HepG2 (cell line): ENCODE measurements around the gene SYVN1. TPM values are rescaled to one million over a fixed set of nuclear protein-coding genes. Genes with fewer than 3 reads are reported as not detected.

Source experiments
- MAF1 ChIP-seq: sonication (generic); formaldehyde crosslinking; IDR thresholded peaks from 2 replicates; pipeline ENCODE4 v1.5.0; 2020; ENCODE audit warnings: missing genetic modification reagents, borderline replicate concordance
- TAF15 ChIP-seq: fragments of 200-400 bp; formaldehyde crosslinking; IDR thresholded peaks from one replicate; pipeline ENCODE4 v1.6.1; 2018; ENCODE audit warnings: mild to moderate bottlenecking, low read depth, low read length; ENCODE audit not compliant: poor library complexity, severe bottlenecking
- TFDP2 ChIP-seq: sonication (generic); formaldehyde crosslinking; IDR thresholded peaks from 2 replicates; pipeline ENCODE4 v1.4.0; 2020; ENCODE audit warnings: missing genetic modification reagents
- TRIM24 ChIP-seq: sonication (generic); formaldehyde crosslinking; IDR thresholded peaks from 2 replicates; pipeline ENCODE4 v1.8.0; 2022; ENCODE audit warnings: mild to moderate bottlenecking, missing genetic modification reagents
- U2AF1 ChIP-seq: fragments of 200-400 bp; formaldehyde crosslinking; optimal IDR thresholded peaks from 2 replicates; pipeline ENCODE3; 2017; ENCODE audit warnings: mild to moderate bottlenecking, low read depth, low read length
- XBP1 ChIP-seq: sonication (generic); formaldehyde crosslinking; IDR thresholded peaks from 2 replicates; pipeline ENCODE4 v1.5.0; 2020; ENCODE audit warnings: missing genetic modification reagents
- ZFAT ChIP-seq: sonication (generic); formaldehyde crosslinking; conservative IDR thresholded peaks from 2 replicates; pipeline ENCODE4 v1.8.1; 2023; ENCODE audit warnings: missing genetic modification reagents, inconsistent platforms
- ZNF18 ChIP-seq: sonication (generic); formaldehyde crosslinking; IDR thresholded peaks from 2 replicates; pipeline ENCODE4 v1.8.0; 2022; ENCODE audit warnings: mild to moderate bottlenecking, missing genetic modification reagents; ENCODE audit not compliant: insufficient replicate concordance
- ZNF232 ChIP-seq: sonication (generic); formaldehyde crosslinking; IDR thresholded peaks from 2 replicates; pipeline ENCODE4 v1.4.0; 2020; ENCODE audit warnings: missing genetic modification reagents, borderline replicate concordance
- ZNF446 ChIP-seq: sonication (generic); formaldehyde crosslinking; IDR thresholded peaks from 2 replicates; pipeline ENCODE4 v1.5.0; 2020; ENCODE audit warnings: mild to moderate bottlenecking, missing genetic modification reagents
- polyA plus RNA-seq, 8 experiments: library from polyadenylated mRNA; depleted of rRNA in 3 of 8; stranded (reverse) in 7 of 8; unstranded in 1 of 8; fragments of >200 nt; fragmentation: Illumina TruSeq in 4 of 8; extraction: Trizol in 4 of 8; gene quantifications; 2 replicates each; pipeline versions ENCODE4 v1.2.1 to v1.2.3, GENCODE V29; 2011 to 2016; ENCODE audit warnings: low read depth in 4 of 8, missing spikeins in 1 of 8, mixed read lengths in 1 of 8; ENCODE audit not compliant: insufficient read depth in 1 of 8
- total RNA-seq, 5 experiments: library from RNA; depleted of rRNA; stranded (reverse); fragments of >200 nt; fragmentation: Illumina TruSeq; extraction: Trizol; gene quantifications; 2 replicates each; pipeline ENCODE4 v1.2.3, GENCODE V29; 2016; ENCODE audit warnings: low read depth in 1 of 5
- TF ChIP-seq, protein P1 (sequence below): IDR thresholded peaks from 2 replicates; pipeline ENCODE4 v1.6.1; 2016; ENCODE audit warnings: low read depth, control low read depth
- TF ChIP-seq, protein P2 (sequence below): sonication (generic); formaldehyde crosslinking; IDR thresholded peaks from 2 replicates; pipeline ENCODE4 v1.4.0; 2020; ENCODE audit warnings: missing genetic modification reagents
- TF ChIP-seq, protein P3 (sequence below): sonication (generic); formaldehyde crosslinking; IDR thresholded peaks from 2 replicates; pipeline ENCODE4 v1.4.0; 2020; ENCODE audit warnings: missing genetic modification reagents, borderline replicate concordance

SYVN1 gene
- total and polyA plus RNA-seq, 2 of the 13 experiments (the other 11 are each of a cell fraction or from before 2014, with no cell fraction given): 10.3 to 22.5 TPM

DNA sequence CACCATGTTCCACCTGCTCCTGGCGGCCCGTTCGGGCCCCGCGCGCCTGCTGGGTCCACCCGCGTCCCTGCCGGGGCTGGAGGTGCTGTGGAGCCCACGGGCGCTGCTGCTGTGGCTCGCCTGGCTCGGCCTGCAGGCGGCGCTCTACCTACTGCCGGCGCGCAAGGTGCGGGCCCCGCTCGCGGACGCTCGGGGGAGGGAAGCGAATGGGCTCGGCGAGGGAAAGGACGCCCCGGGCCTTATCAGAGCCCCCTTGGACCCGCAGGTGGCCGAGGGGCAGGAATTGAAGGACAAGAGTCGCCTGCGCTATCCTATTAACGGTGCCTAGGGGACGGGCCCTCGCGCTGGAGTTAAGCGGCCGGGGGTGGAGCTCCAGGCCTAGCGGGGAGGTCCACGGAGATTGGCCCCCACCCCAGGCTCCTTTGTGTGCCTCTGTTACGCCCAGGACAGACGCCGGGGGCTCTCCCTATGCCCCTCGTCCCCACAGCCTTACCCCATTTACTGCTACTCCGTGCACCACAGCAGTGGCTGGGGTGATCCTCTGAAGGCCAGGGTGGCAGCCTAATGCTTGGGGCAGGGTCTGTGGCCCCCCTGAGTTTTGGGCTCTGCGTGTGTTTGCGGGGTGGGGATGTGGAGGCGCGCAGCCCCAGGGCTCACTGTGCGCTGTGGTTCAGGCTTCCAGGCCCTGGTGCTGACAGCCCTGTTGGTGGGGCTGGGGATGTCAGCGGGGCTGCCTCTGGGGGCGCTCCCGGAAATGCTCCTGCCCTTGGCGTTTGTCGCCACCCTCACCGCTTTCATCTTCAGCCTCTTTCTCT, 21.6 kb downstream of the SYVN1 start (continued):
- TF ChIP-seq, protein P1, sequence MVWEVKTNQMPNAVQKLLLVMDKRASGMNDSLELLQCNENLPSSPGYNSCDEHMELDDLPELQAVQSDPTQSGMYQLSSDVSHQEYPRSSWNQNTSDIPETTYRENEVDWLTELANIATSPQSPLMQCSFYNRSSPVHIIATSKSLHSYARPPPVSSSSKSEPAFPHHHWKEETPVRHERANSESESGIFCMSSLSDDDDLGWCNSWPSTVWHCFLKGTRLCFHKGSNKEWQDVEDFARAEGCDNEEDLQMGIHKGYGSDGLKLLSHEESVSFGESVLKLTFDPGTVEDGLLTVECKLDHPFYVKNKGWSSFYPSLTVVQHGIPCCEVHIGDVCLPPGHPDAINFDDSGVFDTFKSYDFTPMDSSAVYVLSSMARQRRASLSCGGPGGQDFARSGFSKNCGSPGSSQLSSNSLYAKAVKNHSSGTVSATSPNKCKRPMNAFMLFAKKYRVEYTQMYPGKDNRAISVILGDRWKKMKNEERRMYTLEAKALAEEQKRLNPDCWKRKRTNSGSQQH: 0 out of 2 replicates have a peak, but pooled peaks have one; percentile 13
- no peak for TF ChIP-seq TAF15
- TF ChIP-seq XBP1 (CRISPR knock-in tag): no peak
- no peak for TF ChIP-seq ZFAT (CRISPR knock-in tag)
- no peak; the same call in 1 of the 2 replicates for TF ChIP-seq ZNF446
- TF ChIP-seq TRIM24 (CRISPR knock-in tag): no peak
- TF ChIP-seq, protein P2, sequence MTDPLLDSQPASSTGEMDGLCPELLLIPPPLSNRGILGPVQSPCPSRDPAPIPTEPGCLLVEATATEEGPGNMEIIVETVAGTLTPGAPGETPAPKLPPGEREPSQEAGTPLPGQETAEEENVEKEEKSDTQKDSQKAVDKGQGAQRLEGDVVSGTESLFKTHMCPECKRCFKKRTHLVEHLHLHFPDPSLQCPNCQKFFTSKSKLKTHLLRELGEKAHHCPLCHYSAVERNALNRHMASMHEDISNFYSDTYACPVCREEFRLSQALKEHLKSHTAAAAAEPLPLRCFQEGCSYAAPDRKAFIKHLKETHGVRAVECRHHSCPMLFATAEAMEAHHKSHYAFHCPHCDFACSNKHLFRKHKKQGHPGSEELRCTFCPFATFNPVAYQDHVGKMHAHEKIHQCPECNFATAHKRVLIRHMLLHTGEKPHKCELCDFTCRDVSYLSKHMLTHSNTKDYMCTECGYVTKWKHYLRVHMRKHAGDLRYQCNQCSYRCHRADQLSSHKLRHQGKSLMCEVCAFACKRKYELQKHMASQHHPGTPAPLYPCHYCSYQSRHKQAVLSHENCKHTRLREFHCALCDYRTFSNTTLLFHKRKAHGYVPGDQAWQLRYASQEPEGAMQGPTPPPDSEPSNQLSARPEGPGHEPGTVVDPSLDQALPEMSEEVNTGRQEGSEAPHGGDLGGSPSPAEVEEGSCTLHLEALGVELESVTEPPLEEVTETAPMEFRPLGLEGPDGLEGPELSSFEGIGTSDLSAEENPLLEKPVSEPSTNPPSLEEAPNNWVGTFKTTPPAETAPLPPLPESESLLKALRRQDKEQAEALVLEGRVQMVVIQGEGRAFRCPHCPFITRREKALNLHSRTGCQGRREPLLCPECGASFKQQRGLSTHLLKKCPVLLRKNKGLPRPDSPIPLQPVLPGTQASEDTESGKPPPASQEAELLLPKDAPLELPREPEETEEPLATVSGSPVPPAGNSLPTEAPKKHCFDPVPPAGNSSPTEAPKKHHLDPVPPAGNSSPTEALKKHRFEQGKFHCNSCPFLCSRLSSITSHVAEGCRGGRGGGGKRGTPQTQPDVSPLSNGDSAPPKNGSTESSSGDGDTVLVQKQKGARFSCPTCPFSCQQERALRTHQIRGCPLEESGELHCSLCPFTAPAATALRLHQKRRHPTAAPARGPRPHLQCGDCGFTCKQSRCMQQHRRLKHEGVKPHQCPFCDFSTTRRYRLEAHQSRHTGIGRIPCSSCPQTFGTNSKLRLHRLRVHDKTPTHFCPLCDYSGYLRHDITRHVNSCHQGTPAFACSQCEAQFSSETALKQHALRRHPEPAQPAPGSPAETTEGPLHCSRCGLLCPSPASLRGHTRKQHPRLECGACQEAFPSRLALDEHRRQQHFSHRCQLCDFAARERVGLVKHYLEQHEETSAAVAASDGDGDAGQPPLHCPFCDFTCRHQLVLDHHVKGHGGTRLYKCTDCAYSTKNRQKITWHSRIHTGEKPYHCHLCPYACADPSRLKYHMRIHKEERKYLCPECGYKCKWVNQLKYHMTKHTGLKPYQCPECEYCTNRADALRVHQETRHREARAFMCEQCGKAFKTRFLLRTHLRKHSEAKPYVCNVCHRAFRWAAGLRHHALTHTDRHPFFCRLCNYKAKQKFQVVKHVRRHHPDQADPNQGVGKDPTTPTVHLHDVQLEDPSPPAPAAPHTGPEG (CRISPR knock-in tag): no peak
- TF ChIP-seq TFDP2 (CRISPR knock-in tag): peak; percentile 57; the same call in 1 of the 2 replicates
- TF ChIP-seq, protein P3, sequence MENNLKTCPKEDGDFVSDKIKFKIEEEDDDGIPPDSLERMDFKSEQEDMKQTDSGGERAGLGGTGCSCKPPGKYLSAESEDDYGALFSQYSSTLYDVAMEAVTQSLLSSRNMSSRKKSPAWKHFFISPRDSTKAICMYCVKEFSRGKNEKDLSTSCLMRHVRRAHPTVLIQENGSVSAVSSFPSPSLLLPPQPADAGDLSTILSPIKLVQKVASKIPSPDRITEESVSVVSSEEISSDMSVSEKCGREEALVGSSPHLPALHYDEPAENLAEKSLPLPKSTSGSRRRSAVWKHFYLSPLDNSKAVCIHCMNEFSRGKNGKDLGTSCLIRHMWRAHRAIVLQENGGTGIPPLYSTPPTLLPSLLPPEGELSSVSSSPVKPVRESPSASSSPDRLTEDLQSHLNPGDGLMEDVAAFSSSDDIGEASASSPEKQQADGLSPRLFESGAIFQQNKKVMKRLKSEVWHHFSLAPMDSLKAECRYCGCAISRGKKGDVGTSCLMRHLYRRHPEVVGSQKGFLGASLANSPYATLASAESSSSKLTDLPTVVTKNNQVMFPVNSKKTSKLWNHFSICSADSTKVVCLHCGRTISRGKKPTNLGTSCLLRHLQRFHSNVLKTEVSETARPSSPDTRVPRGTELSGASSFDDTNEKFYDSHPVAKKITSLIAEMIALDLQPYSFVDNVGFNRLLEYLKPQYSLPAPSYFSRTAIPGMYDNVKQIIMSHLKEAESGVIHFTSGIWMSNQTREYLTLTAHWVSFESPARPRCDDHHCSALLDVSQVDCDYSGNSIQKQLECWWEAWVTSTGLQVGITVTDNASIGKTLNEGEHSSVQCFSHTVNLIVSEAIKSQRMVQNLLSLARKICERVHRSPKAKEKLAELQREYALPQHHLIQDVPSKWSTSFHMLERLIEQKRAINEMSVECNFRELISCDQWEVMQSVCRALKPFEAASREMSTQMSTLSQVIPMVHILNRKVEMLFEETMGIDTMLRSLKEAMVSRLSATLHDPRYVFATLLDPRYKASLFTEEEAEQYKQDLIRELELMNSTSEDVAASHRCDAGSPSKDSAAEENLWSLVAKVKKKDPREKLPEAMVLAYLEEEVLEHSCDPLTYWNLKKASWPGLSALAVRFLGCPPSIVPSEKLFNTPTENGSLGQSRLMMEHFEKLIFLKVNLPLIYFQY (CRISPR knock-in tag): no peak; the same call in 1 of the 2 replicates
- TF ChIP-seq ZNF232 (CRISPR knock-in tag): no peak
- TF ChIP-seq MAF1 (CRISPR knock-in tag): peak; percentile 37; the same call in 1 of the 2 replicates
- peak; percentile 35 for TF ChIP-seq ZNF18 (CRISPR knock-in tag)
- no peak for TF ChIP-seq U2AF1
